ENCODE data around the gene FAM98B.
"Not testable (repeated sequence)": the region's sequence is repeated elsewhere in the genome, so short reads cannot be mapped to it uniquely, and the experiment has no call there.

The FAM98B gene

DNA sequence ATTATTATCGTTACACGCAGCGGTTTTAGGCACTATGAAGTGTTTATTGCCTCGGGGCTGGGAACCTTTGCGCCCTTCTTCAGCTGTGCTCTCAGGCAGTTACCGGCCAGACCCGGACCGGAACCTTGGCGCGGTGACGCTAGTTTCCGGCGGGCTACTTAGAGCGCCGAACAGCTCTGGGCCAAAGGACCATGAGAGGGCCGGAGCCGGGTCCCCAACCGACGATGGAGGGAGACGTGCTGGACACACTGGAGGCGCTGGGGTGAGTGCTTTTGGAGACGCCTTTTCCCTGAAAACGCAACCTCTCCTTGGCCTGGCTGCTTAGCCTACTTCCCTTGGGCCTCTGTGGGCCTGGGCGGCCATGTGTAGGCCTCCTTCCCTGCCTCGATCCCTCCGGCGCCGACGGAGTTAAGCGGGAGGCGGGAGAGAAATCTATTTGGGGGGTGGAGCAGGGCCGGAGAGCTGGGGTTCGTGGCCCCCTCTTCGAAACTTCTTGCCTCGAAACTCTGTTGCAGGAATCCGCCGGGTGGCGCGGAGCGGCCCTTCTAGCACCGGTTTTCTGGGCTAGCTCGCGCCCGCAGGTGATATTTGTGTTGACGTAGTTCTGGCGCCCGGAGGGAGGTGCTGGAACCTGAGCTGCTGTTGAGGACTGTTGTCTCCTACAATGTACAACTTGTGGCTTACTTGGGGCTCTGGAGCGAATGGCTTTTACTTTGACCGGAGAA, at the start of gene FAM98B:
FAM98B (plus strand) TSS at position 157 of the 725 bp plus-strand sequence; CDS start at position 192, 35 bp downstream.
- DNase-seq, result peak; percentile 90

DNA sequence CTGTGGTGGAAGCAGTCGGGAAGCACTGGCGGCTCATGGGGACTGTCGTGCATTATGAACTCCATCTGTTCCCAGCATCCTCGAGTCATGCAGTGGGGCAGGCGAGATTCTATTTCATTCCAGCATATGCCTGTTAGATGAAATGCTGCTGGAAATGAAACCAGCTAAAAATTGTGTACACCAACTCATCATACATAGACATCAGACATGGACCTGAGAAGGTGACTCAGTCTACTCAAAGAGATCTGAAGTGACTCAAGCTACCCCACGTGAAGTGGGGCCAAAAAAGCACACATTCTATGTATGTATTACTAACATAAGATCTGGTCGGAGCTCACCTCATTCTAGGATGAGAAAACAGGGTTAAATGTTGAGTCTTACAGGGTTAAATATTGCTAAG, 47.5 kb upstream of the FAM98B start:
- DNase-seq, result no peak

DNA sequence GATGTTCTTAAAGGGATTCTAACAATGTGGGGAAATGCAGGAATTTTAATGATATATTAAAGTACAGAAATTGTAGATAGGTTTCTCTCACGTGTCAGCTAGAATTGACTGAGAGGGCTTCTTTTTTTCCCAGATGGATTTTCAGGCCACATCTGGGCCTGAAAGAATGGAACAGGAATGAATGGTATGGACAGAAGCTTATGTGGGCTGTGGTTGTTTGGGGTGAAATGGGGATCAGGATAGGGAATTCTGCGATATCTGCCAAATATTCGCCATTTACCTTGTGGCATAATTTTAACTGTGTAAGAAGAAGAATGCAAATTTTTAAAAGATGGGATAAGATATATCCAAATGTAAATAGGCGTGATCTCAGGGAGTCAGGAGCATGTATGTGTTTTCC, 45.4 kb upstream of the FAM98B start:
- no peak for DNase-seq

DNA sequence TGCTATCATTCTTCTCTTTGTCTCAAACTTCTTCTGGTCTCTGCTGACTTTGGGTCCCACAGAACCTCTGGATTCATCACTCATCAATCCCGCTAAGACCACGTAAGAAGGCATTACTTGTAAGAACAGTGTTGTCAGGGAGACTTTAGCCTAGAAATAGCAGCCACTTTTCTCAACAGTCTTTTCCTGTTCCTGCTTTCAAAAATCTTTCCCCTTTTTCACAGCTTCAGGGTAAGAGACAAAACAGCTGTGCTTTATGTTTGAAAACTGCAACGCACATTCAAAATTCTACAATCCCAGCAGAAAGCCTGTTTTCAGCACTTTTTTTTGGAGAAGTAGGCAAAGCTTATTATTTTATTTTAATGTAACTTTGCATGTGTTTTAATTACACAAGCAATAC, 42.0 kb upstream of the FAM98B start:
- no peak for DNase-seq

DNA sequence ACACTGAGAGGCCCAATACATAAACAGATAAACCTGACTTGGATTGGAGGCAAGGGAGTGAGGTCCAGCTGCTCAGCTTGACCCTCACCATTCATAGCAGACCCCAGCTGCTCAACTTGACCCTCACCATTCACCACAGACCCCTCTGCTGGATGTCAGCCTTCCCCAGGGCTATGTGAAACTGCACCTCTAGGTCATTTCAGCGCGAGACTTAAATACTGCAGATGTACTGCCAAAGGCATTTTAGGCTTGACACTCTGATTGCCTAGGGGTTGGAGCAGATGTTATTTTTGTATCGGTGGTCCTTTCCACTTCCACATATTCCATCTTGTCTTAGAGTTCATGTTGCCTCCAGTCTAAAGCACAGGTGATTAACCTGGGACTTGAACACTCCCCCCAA, 41.5 kb upstream of the FAM98B start:
- no peak for DNase-seq

DNA sequence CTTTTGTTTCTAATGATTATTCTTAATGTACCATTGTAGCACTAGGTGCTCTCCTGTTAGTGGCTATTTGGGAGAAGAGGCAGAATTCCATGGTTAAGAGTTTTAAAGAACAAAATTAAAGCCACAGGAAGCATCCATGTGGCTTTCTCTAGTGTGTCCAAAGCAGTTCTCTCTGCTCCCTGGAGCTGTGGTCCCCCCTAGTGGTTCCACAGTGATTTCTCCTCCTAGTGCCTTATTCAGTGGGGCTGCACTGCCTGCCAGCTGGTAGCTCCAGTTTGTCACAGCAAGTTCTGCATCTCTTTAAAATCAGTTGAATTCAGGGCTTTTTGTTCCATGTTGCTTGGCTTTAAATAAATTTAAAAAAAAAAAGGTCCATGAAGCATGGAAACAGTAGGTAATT, 39.6 kb upstream of the FAM98B start:
- peak; percentile 39 to 70 for DNase-seq

DNA sequence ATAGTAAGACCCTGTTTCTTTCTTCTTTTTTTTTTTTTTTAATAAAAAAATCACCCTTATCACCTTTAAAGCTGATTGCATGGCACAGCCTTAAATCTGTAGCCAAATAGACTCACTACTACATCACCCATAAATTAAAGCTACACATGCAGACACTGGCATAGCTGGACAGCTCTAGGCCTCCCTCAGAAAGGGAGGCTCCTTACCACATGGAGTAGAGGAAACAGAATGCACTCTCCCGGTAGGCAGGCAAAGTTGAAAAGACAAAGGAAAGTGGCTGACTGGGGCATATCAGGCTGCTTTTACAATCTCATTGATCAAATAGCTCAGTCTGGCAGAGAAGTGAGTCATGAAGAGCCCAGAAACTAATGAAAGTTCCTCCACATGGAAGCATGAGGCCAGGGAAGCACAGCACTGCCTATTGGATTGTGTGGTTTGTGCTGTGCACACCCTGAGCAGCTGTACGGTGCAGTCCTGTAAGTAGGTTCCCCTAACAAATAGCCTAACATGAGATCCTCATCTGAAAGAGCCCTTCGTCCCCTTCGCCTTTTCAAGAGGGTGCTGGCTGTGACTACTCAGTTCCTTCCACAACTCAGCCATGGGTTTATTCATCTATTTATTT, 32.7 kb upstream of the FAM98B start:
- DNase-seq, result no peak

DNA sequence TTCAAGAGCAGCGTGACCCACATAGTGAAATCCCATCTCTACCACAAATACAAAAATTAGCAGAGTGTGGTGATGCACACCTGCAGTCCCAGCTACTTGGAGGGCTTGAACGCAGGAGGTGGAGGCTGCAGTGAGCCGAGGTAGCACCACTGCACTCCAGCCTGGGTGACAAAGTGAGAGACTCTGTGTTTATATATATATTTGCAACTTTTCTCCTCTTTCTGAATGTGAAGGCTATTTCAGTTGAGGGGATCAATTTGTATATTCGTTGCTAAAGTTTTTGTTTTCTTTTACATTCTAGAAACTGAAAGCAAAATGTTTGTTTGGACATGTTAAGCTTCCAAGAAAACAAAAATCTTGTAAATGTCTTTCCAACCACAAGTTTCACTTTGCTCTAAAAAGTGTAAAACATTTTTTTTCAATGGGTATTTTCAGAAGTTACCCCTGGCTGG, 29.8 kb upstream of the FAM98B start:
- DNase-seq, result no peak

DNA sequence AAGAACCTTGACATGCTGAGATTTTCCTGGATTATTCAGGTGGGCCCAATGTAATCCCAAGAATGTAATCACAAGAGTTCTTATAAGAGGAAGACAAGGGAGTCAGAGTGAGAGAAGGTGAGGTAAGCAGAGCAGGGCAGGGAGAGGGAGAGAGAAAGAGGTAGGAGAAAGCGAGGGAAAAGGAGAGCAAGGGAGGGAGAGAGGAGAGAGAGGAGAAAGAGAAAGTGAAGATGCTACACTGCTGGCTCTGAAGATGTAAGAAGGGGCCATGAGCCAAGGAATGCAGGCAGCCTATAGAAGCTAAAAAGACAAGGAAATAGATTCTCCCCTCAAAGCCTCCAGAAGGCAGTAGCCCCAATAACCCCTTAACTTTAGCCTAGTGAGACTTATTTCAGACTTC, 28.7 kb upstream of the FAM98B start:
- DNase-seq, result no peak

DNA sequence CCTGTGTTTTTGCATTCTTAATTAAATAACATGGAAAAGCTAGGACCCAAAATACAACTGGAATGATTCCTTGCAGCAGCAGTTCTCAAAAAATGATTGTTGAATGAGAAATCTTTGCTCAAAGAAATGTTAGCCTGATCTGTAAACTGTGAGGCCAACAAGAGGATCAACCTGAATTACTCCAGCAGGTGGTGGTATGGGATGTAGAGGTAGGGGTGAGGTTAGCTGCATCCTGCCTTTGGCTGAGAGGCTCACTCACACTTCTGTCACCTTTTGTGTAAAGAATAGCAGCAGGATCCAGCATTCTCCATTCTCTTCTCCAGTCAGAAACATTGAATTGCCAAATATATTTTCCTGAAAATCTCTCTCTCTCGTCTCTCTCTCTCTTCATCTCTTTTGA, 26.5 kb upstream of the FAM98B start:
- DNase-seq, result no peak

DNA sequence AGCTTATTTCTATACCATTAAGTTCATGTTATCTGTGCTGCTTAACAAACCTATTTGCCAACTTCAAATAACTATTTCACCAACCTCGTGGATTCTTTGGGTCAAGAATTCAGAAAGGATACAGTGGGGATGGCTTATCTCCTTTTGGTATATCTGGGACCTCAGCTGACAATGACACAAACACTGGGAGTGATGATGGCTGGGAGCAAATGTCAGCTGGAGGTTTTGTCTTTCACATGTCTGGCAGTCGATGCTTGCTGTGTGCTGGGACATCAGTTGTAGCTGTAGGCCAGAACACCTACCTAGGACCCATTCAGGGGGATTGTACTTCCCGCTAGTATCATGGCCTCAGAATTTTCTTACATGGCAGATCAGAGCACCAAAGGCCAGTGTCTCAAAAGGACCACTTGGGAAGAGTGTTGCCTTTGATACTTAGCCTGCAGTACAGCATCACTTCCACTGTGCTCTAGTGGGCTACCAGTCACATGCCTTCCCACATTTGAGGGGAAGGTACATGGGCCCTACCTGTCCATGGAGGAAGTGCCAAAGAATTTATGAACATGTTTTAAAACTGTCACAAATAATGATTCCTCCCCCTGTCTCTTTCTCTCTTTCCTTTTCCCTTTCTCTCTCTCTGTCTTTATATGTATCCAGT, 23.7 kb upstream of the FAM98B start:
- DNase-seq, result no peak

DNA sequence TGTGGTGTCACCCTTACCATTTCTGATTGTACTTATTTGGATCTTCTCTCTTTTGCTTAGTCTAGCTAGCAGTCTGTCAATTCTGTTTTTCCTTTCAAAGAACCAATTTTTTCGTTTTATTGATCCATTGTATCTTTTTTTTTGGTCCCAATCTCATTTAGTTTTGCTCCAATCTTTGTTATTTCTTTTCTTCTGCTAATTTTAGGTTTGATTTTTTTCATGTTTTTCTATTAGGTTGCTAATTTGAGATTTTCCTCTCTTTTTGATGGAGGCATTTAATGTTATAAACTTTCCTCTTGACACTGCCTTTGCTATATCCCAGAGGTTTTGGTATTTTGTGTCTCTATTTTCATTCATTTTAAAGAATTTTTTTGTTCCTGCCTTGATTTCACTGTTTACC, 16.9 kb upstream of the FAM98B start:
- DNase-seq, result no peak

DNA sequence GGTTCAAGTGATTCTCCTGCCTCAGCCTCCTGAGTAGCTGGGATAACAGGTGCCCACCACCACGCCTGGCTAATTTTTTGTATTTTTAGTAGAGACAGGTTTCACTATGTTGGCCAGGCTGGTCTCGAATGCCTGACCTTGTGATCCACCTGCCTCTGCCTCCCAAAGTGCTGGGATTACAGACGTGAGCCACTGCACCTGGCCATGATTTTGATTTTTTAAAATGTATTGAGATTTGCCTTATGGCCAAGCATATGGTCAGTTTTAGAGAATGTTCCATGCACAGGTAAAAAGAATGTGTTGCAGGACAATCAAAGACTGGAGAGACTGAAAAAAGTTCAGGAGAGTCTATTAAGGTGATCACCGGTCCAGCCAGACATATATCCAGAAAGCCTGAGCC, 16.3 kb upstream of the FAM98B start:
- DNase-seq, result not testable (repeated sequence)

DNA sequence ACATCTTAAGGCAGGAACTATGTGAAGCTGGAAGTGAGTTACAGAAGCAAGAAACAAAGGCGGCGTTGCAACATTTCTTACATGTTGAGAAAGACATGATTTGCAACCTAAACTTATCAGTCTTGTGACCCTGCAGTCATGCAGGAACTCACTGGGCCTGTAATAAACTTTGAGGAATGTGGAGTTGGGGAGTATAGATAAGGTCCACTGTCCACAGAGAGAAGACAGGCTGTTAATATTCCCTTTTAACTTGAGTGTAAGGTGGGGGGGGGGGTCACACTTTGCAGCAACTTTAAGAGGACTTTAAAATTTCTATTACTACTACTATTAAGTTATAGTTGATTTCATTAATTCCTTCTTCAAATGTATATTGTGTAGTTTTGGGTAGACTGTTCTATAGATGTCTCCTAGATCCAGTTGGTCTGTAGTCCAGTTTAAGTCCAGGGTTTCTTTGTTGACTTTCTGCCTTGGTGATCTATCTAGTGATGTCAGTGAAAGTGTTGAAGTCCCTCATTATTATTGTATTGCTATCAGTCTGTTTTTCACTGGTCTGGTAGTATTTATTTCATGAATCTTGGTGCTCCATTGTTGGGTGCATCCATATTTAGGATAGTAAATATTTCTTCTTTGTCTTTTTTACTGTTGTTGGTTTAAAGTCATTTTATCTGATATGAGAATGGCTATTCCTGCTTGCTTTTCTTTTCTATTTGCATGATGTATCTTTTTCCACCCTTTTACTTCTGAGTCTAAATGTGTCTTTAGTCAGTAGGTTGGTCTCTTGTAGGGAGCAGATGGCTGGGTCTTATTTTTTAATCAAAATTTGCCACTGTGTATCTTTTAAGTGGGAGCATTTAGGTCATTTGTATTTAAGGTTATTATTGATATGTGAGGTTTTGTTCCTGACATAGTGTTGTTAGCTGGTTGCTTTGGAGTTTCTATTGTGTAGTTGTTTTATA, 15.6 kb upstream of the FAM98B start:
- no peak for DNase-seq

DNA sequence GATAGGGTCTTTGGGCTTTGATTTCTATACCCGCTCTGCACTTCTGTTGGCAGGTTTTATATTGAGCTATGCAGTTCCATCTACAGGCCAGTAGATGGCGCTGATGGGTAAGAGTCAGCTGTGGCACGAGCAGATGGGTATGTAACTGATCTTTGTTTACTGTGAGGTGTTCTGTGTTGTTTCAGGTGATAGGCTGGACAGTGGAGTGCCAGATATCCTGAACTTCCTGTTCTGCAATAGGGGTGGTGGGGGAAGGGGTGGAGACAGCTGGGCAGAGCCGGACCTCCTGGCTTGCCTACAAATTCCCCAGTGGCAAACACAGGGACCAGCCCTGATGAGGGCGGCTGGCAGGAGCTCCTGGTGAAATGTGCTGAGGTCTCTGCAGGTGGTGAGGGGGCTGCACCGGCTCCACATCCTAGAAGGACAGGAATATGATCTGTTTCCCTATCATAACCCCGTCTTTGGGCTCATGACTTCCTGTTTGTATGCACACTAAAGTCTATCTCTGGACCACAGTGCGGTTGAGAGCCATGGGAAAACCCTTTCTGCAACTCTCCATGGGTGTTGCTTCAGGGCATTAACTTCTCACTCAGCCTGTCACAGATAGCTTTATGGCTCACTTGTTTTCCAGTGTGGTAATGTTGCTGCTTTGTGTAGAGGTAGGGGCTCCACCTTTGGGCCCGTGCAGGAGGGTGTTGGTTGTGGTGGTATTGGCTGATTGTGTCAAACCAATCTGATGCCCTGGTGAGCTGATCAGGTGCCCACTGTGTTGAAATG, 13.4 kb upstream of the FAM98B start:
- peak; percentile 17 to 57 for DNase-seq

DNA sequence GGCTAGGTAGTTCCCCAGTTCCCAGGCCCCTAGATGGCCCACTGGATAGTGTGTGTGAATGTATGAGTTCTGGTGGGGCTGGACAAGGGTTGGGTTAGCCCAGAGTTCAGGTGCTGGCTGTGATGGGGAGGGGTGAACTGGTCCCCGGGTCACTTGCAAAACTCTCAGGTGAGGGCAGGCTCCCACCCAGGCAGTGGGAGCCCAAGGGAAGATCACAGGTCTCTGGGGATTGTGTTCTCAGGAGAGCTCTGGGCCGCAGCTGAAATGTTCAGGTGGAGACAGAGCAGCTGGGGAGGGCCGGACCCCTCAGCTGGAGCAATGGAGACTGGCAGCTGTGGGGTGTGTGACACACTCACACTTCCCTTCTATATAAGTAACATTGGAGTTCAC, 12.8 kb upstream of the FAM98B start:
- no peak for DNase-seq

DNA sequence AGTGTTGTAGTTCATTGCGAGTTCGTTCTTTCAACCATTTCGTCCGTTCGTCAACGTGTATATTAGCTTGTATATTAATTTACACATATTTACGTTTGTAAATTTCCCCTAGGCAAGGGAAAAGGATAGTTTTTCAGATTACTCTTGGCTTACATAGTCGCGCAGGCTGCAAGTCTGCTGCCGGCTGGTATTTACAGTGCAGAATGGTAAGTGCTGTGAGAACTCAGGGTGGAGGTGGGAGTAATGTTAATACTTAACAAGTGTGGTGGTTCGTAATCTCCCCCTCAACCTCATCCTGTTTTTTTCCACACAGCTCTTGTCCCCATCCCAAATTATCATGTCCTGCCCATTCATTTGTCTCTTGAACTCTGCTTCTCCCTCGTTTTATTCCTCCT, 766 bp downstream of the FAM98B start:
- no peak for DNase-seq

DNA sequence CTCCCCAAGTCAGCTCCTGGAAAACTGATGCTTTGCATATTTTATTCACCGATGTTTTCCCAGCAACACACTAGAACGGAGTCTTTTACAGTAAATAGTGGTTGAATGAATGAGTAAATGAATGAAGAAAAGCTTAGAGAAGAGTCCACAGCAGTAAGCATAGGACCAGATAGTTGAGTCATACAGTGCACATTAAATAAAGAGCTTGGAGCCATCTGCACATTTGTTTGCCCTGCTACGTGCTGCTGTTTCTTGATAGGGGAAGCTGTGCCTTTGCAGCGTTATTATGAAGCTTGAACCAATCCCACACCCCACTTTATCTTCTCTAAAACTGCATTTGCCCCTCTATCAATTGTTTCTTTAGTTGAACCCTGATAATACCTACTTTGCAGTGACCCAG, 1.2 kb downstream of the FAM98B start:
- no peak for DNase-seq

DNA sequence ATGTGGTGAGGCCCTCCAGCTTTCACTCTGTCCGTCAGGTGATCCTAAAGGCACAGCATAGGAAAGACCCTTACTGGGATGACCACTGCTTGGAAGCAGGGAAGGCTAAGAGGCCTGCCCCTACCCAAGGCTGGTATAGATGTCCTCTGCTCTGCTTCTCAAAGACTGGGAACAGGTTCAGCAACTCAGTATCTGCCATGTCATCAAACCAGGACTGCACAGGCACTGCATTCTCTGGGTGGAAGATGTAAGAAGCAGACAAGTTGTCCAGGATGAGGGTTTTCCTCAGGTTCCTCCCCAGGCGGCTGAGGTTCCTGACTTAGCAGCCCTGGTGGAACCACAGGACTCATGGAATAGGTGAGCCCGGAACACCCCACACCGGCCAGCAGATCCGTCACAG, 4.7 kb downstream of the FAM98B start:
- no peak for DNase-seq

DNA sequence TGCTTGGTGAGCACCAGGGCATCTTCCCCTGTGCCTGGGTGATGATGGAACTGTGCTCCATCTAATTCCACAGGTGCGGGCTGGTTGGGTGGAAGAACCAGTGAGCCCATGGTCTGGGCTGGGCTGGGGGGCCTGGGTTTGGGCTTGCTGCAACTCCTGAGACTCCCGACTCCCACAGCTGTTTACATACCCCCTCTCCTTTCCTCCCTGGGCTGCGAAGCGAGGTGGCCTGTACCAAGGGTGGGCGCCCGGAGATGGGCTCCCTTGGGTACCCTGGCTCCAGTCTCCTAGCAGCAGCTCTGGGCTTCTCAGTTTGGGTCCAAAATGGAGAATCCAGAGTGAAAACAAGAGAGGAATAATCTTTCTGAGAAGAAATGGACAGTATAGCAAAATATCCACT, 5.6 kb downstream of the FAM98B start:
- DNase-seq, result no peak

DNA sequence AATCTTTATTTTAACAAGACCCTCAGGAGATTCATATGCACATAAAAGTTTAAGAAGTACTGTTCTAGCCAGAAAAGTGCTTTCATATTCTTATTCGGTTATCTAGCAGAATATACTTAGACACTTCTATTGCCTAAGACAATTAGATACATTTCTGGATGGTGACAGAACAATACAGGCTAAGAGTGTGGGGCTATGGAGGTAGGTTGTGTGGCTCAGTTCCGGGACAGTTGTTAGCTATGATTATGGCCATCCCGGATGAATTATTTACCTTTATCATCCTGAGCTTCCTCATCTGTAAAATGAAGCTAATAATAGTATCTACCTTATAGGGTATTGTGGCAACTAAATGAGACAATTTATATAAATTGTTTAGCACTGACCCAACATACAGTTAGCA, 6.6 kb downstream of the FAM98B start:
- no peak for DNase-seq
